MCF 10A (cell line): ENCODE data around the gene ZFP14. TPM values are rescaled to one million over a fixed set of nuclear protein-coding genes. Genes with fewer than 3 reads are reported as not detected.

Source experiments
- BruUV-seq: library from RNA; stranded (reverse); fragments of 400-500 nt; replicated peaks from 2 replicates; lab custom pipeline; 2021; lab: Mats Ljungman, UMichigan
- CTCF ChIA-PET: fragments of 300-600 bp; sonication (Branson Sonifier 250); formaldehyde crosslinking; extraction: SDS; loops from one replicate; lab custom pipeline; 2021; ENCODE audit warnings: antibody characterized with exemption, inconsistent platforms; lab: Yijun Ruan, JAX
- POLR2A ChIA-PET: fragments of 300-600, 350-650 bp; sonication (Branson Sonifier 250); formaldehyde crosslinking; extraction: SDS; loops from one replicate; lab custom pipeline; 2020; ENCODE audit warnings: antibody characterized with exemption, inconsistent platforms; lab: Yijun Ruan, JAX
- DNase-seq: peaks from one replicate; pipeline ENCODE4 v3.0.0-alpha.2; 2018; ENCODE audit not compliant: unreplicated experiment
- H3K27ac Mint-ChIP-seq: one replicate; pipeline ENCODE4 v1.8.0; 2022; ENCODE audit warnings: mild to moderate bottlenecking, low read depth, mixed read lengths; ENCODE audit not compliant: unreplicated experiment
- H3K27me3 Mint-ChIP-seq: one replicate; pipeline ENCODE4 v1.8.0; 2022; ENCODE audit warnings: mixed read lengths; ENCODE audit not compliant: insufficient read depth, unreplicated experiment
- H3K36me3 Mint-ChIP-seq: one replicate; pipeline ENCODE4 v1.8.0; 2022; ENCODE audit warnings: mild to moderate bottlenecking, moderate library complexity, mixed read lengths; ENCODE audit not compliant: insufficient read depth, unreplicated experiment
- H3K4me1 Mint-ChIP-seq: one replicate; pipeline ENCODE4 v1.8.0; 2022; ENCODE audit warnings: mixed read lengths; ENCODE audit not compliant: insufficient read depth, unreplicated experiment
- H3K4me3 Mint-ChIP-seq: one replicate; pipeline ENCODE4 v1.8.0; 2022; ENCODE audit warnings: mild to moderate bottlenecking, moderate library complexity, mixed read lengths; ENCODE audit not compliant: unreplicated experiment
- H3K9me3 Mint-ChIP-seq: one replicate; pipeline ENCODE4 v1.8.0; 2022; ENCODE audit warnings: mixed read lengths; ENCODE audit not compliant: unreplicated experiment
- CTCF ChIP-seq: fragments of 200-600 bp; IDR thresholded peaks from one replicate; pipeline ENCODE4 v1.8.0; 2022; ENCODE audit warnings: antibody characterized with exemption, mild to moderate bottlenecking; ENCODE audit not compliant: unreplicated experiment
- intact Hi-C: fragments of 100-400 bp; cut with micrococcal nuclease; formaldehyde crosslinking; loops from 2 replicates; pipeline ENCODE4 v1.14.1; 2022
- total RNA-seq: library from RNA; stranded (reverse); gene quantifications from 2 replicates; pipeline ENCODE4 v1.2.3, GENCODE V29; 2022

The ZFP14 gene
- total RNA-seq, 1 experiment from 2014 or later = 1.5 TPM

- TF ChIP-seq CTCF = no peak
- Mint-ChIP-seq H3K27ac (no peak overlapping the region), H3K9me3 (peaks cover 17% of the 10 kb centered on the region), H3K4me1 (peaks cover 8% of the 10 kb centered on the region), H3K27me3 (no peaks in the 10 kb centered on the region), H3K4me3 (no peak overlapping the region), H3K36me3 (peaks cover 7% of the 10 kb centered on the region)
- ChIA-PET CTCF (interaction anchor here (0.6 to 0.7 kb wide), 2 partner anchors 105 to 547 kb away, joined by 3 to 4 read pairs; no protein-coding TSS in a partner anchor), POLR2A (no interaction called here)
- BruUV-seq = no TSS peak
- DNase-seq = no peak
- intact Hi-C loops = loop anchor here (10.0 kb wide), 3 partner anchors 159 to 841 kb away; partner anchors contain the start of genes ZNF146, ZNF345, ZNF383 and ZNF565
Measured at GRCh38 chr19:36373638-36374156, 5.3 kb downstream of the ZFP14 start.

- Mint-ChIP-seq H3K4me1 (no peaks in the 10 kb centered on the region), H3K9me3 (peaks cover 17% of the 10 kb centered on the region), H3K4me3 (no peak overlapping the region), H3K27ac (no peak overlapping the region), H3K27me3 (no peaks in the 10 kb centered on the region), H3K36me3 (peaks cover 1% of the 10 kb centered on the region)
- intact Hi-C loops = loop anchor here (10.0 kb wide), 3 partner anchors 157 to 843 kb away; partner anchors contain the start of genes ZNF146, ZNF345, ZNF383 and ZNF565
- no peak for TF ChIP-seq CTCF
- CTCF ChIA-PET = no interaction called here
- BruUV-seq = no TSS peak
- POLR2A ChIA-PET = interaction anchor here (0.5 to 1.4 kb wide), 2 partner anchors 295 to 300 kb away, joined by 3 to 5 read pairs; partner anchors contain the start of gene ZNF461
- no peak for DNase-seq
Measured at GRCh38 chr19:36371886-36372285, 7.1 kb downstream of the ZFP14 start.

- DNase-seq = no peak
- H3K4me3 Mint-ChIP-seq = no peak overlapping the region
- intact Hi-C loops = no loop called here
- peaks cover 7% of the 10 kb centered on the region for H3K9me3 Mint-ChIP-seq
- no peaks in the 10 kb centered on the region for H3K4me1 Mint-ChIP-seq
- no TSS peak for BruUV-seq
- ChIA-PET POLR2A (no interaction called here), CTCF (no interaction called here)
- H3K27me3 Mint-ChIP-seq = no peaks in the 10 kb centered on the region
- TF ChIP-seq CTCF = no peak
- H3K36me3 Mint-ChIP-seq = peaks cover 39% of the 10 kb centered on the region
- no peak overlapping the region for H3K27ac Mint-ChIP-seq
Measured at GRCh38 chr19:36363845-36364244, 15.2 kb downstream of the ZFP14 start.

GRCh38 chr19:36340786-36341372 is 38.1 kb downstream of the ZFP14 start:
- BruUV-seq = no TSS peak
- Mint-ChIP-seq H3K4me3 (no peak overlapping the region), H3K36me3 (no peaks in the 10 kb centered on the region), H3K4me1 (no peaks in the 10 kb centered on the region), H3K27me3 (no peaks in the 10 kb centered on the region), H3K9me3 (peaks cover 30% of the 10 kb centered on the region), H3K27ac (no peak overlapping the region)
- no peak for DNase-seq
- ChIA-PET POLR2A (no interaction called here), CTCF (no interaction called here)
- intact Hi-C loops = no loop called here
- TF ChIP-seq CTCF = no peak
